Measurements from ENCODE around the gene GNG11. TPM values are rescaled to one million over a fixed set of nuclear protein-coding genes. Genes with fewer than 3 reads are reported as not detected.

The GNG11 gene
- total and polyA plus RNA-seq, 2 donors (not counting 3 experiments of a cell fraction or from before 2014, with no cell fraction given) = 92.3 to 208 TPM

DNA sequence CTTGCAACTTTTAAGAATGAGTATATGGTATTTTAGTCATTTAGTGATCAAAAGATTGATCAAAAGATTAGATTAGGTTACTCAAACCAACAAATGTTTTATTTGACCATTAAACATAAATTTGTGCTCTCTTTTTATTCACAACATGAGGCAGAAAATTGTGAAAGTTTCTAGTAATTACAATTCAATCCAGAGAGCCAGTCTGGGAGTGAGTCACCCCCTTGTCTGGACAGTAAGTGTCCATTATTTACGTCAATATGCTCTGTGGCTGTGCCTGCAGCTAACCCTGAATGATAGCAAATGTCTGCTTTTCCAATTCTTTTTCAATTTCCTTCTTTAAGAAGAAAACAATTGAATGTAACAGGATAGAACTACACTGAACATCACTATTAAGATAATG lies 27.9 kb downstream of the GNG11 start:
- H3K4me1 ChIP-seq (ENCODE audit: control insufficient read depth, extremely low read depth, insufficient read depth, low read length) = peaks cover 38% of the 10 kb centered on the region
- DNase-seq (ENCODE audit: low read depth, low spot score) (peak; percentile 84), FAIRE-seq (no peak)
- H3K4me2 ChIP-seq (ENCODE audit: insufficient read depth, low read length) = peak overlapping the region; percentile 48
- H4K20me1 ChIP-seq (replicated peaks; ENCODE audit: control insufficient read depth, extremely low read depth, insufficient read depth, low read length) = no peaks in the 10 kb centered on the region
- no peaks in the 10 kb centered on the region for H3K9me1 ChIP-seq (replicated peaks; ENCODE audit: control insufficient read depth, extremely low read depth, insufficient read depth, low read length)
- no peaks in the 10 kb centered on the region for H3K36me3 ChIP-seq (ENCODE audit: control insufficient read depth in 2 of 2, extremely low read depth in 1 of 2, insufficient read depth in 2 of 2, low read length in 2 of 2)
- no TSS peak for BruUV-seq (replicated peaks)
- CTCF ChIA-PET = interaction anchor here (0.9 to 1.0 kb wide), 2 partner anchors 9 to 47 kb away, joined by 3 read pairs; no protein-coding TSS in a partner anchor
- TF ChIP-seq JUN (IDR thresholded peaks at IDR 0.05; ENCODE audit: borderline replicate concordance, insufficient read depth, insufficient read length, low read depth) (peak; percentile 71), POLR2AphosphoS5 (IDR thresholded peaks at IDR 0.05; ENCODE audit: insufficient read depth, low read depth, low read length) (no peak), FOS (IDR thresholded peaks at IDR 0.05; ENCODE audit: borderline replicate concordance, insufficient read depth, low read length) (peak; percentile 88)
- TF ChIP-seq, protein P1, sequence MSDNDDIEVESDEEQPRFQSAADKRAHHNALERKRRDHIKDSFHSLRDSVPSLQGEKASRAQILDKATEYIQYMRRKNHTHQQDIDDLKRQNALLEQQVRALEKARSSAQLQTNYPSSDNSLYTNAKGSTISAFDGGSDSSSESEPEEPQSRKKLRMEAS (IDR thresholded peaks at IDR 0.05; ENCODE audit: insufficient read depth, insufficient read length) = no peak
- peak overlapping the region; percentile 43 for H3K9ac ChIP-seq (replicated peaks; ENCODE audit: extremely low read depth, insufficient read depth, low read length)
- H3K27ac ChIP-seq (ENCODE audit: insufficient read depth, low read depth, low read length) = peak overlapping the region; percentile 72
- no peaks in the 10 kb centered on the region for H3K9me3 ChIP-seq (replicated peaks; ENCODE audit: control insufficient read depth, insufficient read depth, low read length)
- POLR2A ChIA-PET = interaction anchor here (0.8 kb wide), 1 partner anchor 18 kb away, joined by 3 read pairs; no protein-coding TSS in a partner anchor
- intact Hi-C loops (cut with micrococcal nuclease) = loop anchor here (5.0 to 10.0 kb wide), 2 partner anchors 37 to 1315 kb away; no protein-coding TSS in a partner anchor
- H3K4me3 ChIP-seq (replicated peaks in 1 of 3; ENCODE audit: insufficient read depth in 1 of 3, low read depth in 1 of 3, low read length in 3 of 3) = no peak overlapping the region
- no peaks in the 10 kb centered on the region for H3K79me2 ChIP-seq (ENCODE audit: control insufficient read depth, insufficient read depth, low read length)
- no peaks in the 10 kb centered on the region for H3K27me3 ChIP-seq (ENCODE audit: control insufficient read depth in 2 of 2, insufficient read depth in 2 of 2, low read length in 2 of 2)
- no peak overlapping the region for H2AFZ ChIP-seq (ENCODE audit: low read depth, low read length)
- dilution Hi-C loops (cut with MboI; ENCODE audit: extremely low pct_ligation_motif_present, low sequenced_read_pairs) = no loop called here

DNA sequence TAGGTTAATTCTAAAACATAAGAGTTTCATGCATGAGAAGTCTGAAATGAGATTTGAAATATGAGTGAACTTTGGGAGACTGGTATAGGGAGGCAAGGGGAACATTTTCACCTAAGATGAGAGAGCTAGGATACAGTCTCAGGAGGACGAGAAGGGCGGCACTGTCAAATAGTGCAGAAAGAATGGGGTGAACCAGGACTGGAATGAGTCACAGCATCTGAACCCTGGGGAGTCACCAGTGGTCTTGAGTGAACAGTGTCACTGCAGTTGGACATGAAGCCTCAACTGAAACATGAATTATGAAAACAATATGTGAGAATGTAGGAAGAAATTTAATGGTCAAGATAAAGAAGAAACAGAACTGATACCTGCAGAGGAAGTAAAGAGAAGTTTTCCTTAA lies 33.8 kb downstream of the GNG11 start:
- no peak for DNase-seq (ENCODE audit: low read depth, low spot score)
- POLR2A ChIA-PET = no interaction called here
- Histone ChIP-seq H3K9me3 (replicated peaks; ENCODE audit: control insufficient read depth, insufficient read depth, low read length) (no peaks in the 10 kb centered on the region), H3K4me2 (ENCODE audit: insufficient read depth, low read length) (no peak overlapping the region), H3K36me3 (ENCODE audit: control insufficient read depth in 2 of 2, extremely low read depth in 1 of 2, insufficient read depth in 2 of 2, low read length in 2 of 2) (no peaks in the 10 kb centered on the region), H3K27ac (ENCODE audit: insufficient read depth, low read depth, low read length) (no peak overlapping the region), H3K4me3 (replicated peaks in 1 of 3; ENCODE audit: insufficient read depth in 1 of 3, low read depth in 1 of 3, low read length in 3 of 3) (no peak overlapping the region), H3K27me3 (ENCODE audit: control insufficient read depth in 2 of 2, insufficient read depth in 2 of 2, low read length in 2 of 2) (no peaks in the 10 kb centered on the region), H4K20me1 (replicated peaks; ENCODE audit: control insufficient read depth, extremely low read depth, insufficient read depth, low read length) (no peaks in the 10 kb centered on the region), H2AFZ (ENCODE audit: low read depth, low read length) (no peak overlapping the region), H3K9ac (replicated peaks; ENCODE audit: extremely low read depth, insufficient read depth, low read length) (no peak overlapping the region), H3K79me2 (ENCODE audit: control insufficient read depth, insufficient read depth, low read length) (no peaks in the 10 kb centered on the region), H3K9me1 (replicated peaks; ENCODE audit: control insufficient read depth, extremely low read depth, insufficient read depth, low read length) (no peaks in the 10 kb centered on the region), H3K4me1 (ENCODE audit: control insufficient read depth, extremely low read depth, insufficient read depth, low read length) (peaks cover 21% of the 10 kb centered on the region)
- CTCF ChIA-PET = no interaction called here
- no peak for TF ChIP-seq JUN (IDR thresholded peaks at IDR 0.05; ENCODE audit: borderline replicate concordance, insufficient read depth, insufficient read length, low read depth)
- TF ChIP-seq GATA2 (IDR thresholded peaks at IDR 0.05; ENCODE audit: insufficient read depth, insufficient read length, low read depth, low read length) = no peak
- TF ChIP-seq, protein P1 (IDR thresholded peaks at IDR 0.05; ENCODE audit: insufficient read depth, insufficient read length) = no peak
- TF ChIP-seq, protein P2, sequence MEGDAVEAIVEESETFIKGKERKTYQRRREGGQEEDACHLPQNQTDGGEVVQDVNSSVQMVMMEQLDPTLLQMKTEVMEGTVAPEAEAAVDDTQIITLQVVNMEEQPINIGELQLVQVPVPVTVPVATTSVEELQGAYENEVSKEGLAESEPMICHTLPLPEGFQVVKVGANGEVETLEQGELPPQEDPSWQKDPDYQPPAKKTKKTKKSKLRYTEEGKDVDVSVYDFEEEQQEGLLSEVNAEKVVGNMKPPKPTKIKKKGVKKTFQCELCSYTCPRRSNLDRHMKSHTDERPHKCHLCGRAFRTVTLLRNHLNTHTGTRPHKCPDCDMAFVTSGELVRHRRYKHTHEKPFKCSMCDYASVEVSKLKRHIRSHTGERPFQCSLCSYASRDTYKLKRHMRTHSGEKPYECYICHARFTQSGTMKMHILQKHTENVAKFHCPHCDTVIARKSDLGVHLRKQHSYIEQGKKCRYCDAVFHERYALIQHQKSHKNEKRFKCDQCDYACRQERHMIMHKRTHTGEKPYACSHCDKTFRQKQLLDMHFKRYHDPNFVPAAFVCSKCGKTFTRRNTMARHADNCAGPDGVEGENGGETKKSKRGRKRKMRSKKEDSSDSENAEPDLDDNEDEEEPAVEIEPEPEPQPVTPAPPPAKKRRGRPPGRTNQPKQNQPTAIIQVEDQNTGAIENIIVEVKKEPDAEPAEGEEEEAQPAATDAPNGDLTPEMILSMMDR (IDR thresholded peaks at IDR 0.05; ENCODE audit: extremely low read depth in 1 of 2, insufficient read depth in 1 of 2, low read depth in 1 of 2, low read length in 2 of 2) = no peak
- no peak for TF ChIP-seq POLR2AphosphoS5 (IDR thresholded peaks at IDR 0.05; ENCODE audit: insufficient read depth, low read depth, low read length)
- TF ChIP-seq POLR2A (IDR thresholded peaks at IDR 0.05; ENCODE audit: low read depth, low read length) = no peak
- no peak for TF ChIP-seq MYC (IDR thresholded peaks at IDR 0.05; ENCODE audit: low read depth, low read length)
- FAIRE-seq = no peak
- BruUV-seq (replicated peaks) = no TSS peak
- intact Hi-C loops (cut with micrococcal nuclease) (no loop called here), dilution Hi-C loops (cut with MboI; ENCODE audit: extremely low pct_ligation_motif_present, low sequenced_read_pairs) (no loop called here)
